KOPT-K1 (cell line): Measurements from ENCODE around the gene LRRC75A.

Experiments
- H3K27ac ChIP-seq: fragments of 200-600 bp; sonication (generic); 2 replicates; pipeline ENCODE4 v1.5.1; 2016; ENCODE audit warnings: antibody characterized with exemption, mild to moderate bottlenecking, low read depth, low read length; ENCODE audit not compliant: poor library complexity, severe bottlenecking
- H3K36me3 ChIP-seq: fragments of 200-600 bp; sonication (generic); 2 replicates; pipeline ENCODE4 v1.5.1; 2017; ENCODE audit warnings: antibody characterized with exemption, mild to moderate bottlenecking, low read length, moderate library complexity; ENCODE audit not compliant: insufficient read depth
- H3K9me3 ChIP-seq: fragments of 200-600 bp; sonication (generic); 2 replicates; pipeline ENCODE4 v1.5.1; 2017; ENCODE audit warnings: antibody characterized with exemption, low read length, mild to moderate bottlenecking; ENCODE audit not compliant: insufficient read depth, poor library complexity, severe bottlenecking

Gene LRRC75A

GRCh38 chr17:16506188-16506587, 14.2 kb upstream of the LRRC75A start:
- H3K9me3 ChIP-seq, result no peaks in the 10 kb centered on the region
- no peak overlapping the region for H3K27ac ChIP-seq
- H3K36me3 ChIP-seq, result no peaks in the 10 kb centered on the region

GRCh38 chr17:16504984-16505383, 13.0 kb upstream of the LRRC75A start:
- Histone ChIP-seq H3K36me3 (no peaks in the 10 kb centered on the region), H3K27ac (no peak overlapping the region), H3K9me3 (no peaks in the 10 kb centered on the region)

GRCh38 chr17:16496820-16497489, 5.0 kb upstream of the LRRC75A start:
- H3K36me3 ChIP-seq, result no peaks in the 10 kb centered on the region
- H3K27ac ChIP-seq, result no peak overlapping the region
- H3K9me3 ChIP-seq, result no peaks in the 10 kb centered on the region

GRCh38 chr17:16495980-16496819, 4.2 kb upstream of the LRRC75A start:
- no peaks in the 10 kb centered on the region for H3K9me3 ChIP-seq
- no peak overlapping the region for H3K27ac ChIP-seq
- H3K36me3 ChIP-seq, result no peaks in the 10 kb centered on the region

GRCh38 chr17:16495561-16495960, 3.6 kb upstream of the LRRC75A start:
- no peak overlapping the region for H3K27ac ChIP-seq

GRCh38 chr17:16494059-16494458, 2.1 kb upstream of the LRRC75A start:
- no peaks in the 10 kb centered on the region for H3K9me3 ChIP-seq
- no peak overlapping the region for H3K27ac ChIP-seq
- H3K36me3 ChIP-seq, result no peaks in the 10 kb centered on the region

More at GRCh38 chr17:16495561-16495960, 3.6 kb upstream of the LRRC75A start:
- Histone ChIP-seq H3K9me3 (no peaks in the 10 kb centered on the region), H3K36me3 (no peaks in the 10 kb centered on the region)

GRCh38 chr17:16493531-16494046, 1.6 kb upstream of the LRRC75A start:
- H3K27ac ChIP-seq, result no peak overlapping the region
- no peaks in the 10 kb centered on the region for H3K9me3 ChIP-seq
- no peaks in the 10 kb centered on the region for H3K36me3 ChIP-seq

- no peaks in the 10 kb centered on the region for H3K9me3 ChIP-seq
- no peak overlapping the region for H3K27ac ChIP-seq
- H3K36me3 ChIP-seq, result no peaks in the 10 kb centered on the region
Measured at GRCh38 chr17:16492613-16493530, 879 bp upstream of the LRRC75A start.

- H3K27ac ChIP-seq, result no peak overlapping the region
- H3K9me3 ChIP-seq, result no peaks in the 10 kb centered on the region
- no peaks in the 10 kb centered on the region for H3K36me3 ChIP-seq
Measured at GRCh38 chr17:16491131-16491702, 776 bp downstream of the LRRC75A start.

GRCh38 chr17:16489431-16489830, 2.6 kb downstream of the LRRC75A start:
- Histone ChIP-seq H3K27ac (no peak overlapping the region), H3K9me3 (no peaks in the 10 kb centered on the region), H3K36me3 (no peaks in the 10 kb centered on the region)

GRCh38 chr17:16488968-16489337, 3.0 kb downstream of the LRRC75A start:
- H3K36me3 ChIP-seq, result no peaks in the 10 kb centered on the region

GRCh38 chr17:16488186-16488967, 3.6 kb downstream of the LRRC75A start:
- no peaks in the 10 kb centered on the region for H3K9me3 ChIP-seq
- no peak overlapping the region for H3K27ac ChIP-seq
- no peaks in the 10 kb centered on the region for H3K36me3 ChIP-seq

More at GRCh38 chr17:16488968-16489337, 3.0 kb downstream of the LRRC75A start:
- no peak overlapping the region for H3K27ac ChIP-seq
- no peaks in the 10 kb centered on the region for H3K9me3 ChIP-seq

- no peaks in the 10 kb centered on the region for H3K9me3 ChIP-seq
- no peaks in the 10 kb centered on the region for H3K36me3 ChIP-seq
- no peak overlapping the region for H3K27ac ChIP-seq
Measured at GRCh38 chr17:16486373-16487250, 5.4 kb downstream of the LRRC75A start.
